Activated B cell treated with CpG ODN at 0.5 μM for 24 hours (primary cell): ENCODE measurements around the gene RBM23. TPM values are rescaled to one million over a fixed set of nuclear protein-coding genes. Genes with fewer than 3 reads are reported as not detected.

Experiments used
- ATAC-seq: fragments of 200-7000 bp; cut with Tn5 transposase; one replicate; pipeline ENCODE4 v1.10.0; 2021; ENCODE audit warnings: low read depth, mild to moderate bottlenecking, moderate library complexity
- CTCF ChIA-PET: fragments of 350-600 bp; sonication (Branson Sonifier 250); formaldehyde crosslinking; loops from one replicate; lab custom pipeline; 2021; ENCODE audit warnings: antibody characterized with exemption; lab: Charles Lee
- POLR2A ChIA-PET: fragments of 350-600 bp; sonication (Branson Sonifier 250); formaldehyde crosslinking; loops from one replicate; lab custom pipeline; 2021; ENCODE audit warnings: antibody characterized with exemption; lab: Charles Lee
- DNase-seq: peaks from one replicate; pipeline ENCODE4 v3.0.0; 2022
- H3K27ac Mint-ChIP-seq: one replicate; pipeline ENCODE4 v1.8.0; 2020; ENCODE audit warnings: mixed read lengths
- H3K27me3 Mint-ChIP-seq: one replicate; pipeline ENCODE4 v1.8.0; 2021; ENCODE audit warnings: mixed read lengths
- H3K36me3 Mint-ChIP-seq: one replicate; pipeline ENCODE4 v1.8.0; 2021; ENCODE audit warnings: low read depth, mixed read lengths
- H3K4me1 Mint-ChIP-seq: one replicate; pipeline ENCODE4 v1.8.0; 2021; ENCODE audit warnings: mixed read lengths
- H3K4me3 Mint-ChIP-seq: one replicate; pipeline ENCODE4 v1.8.0; 2020; ENCODE audit warnings: mild to moderate bottlenecking, mixed read lengths
- H3K9me3 Mint-ChIP-seq: one replicate; pipeline ENCODE4 v1.8.0; 2020; ENCODE audit warnings: mixed read lengths
- CTCF ChIP-seq: fragments of 200-600 bp; IDR thresholded peaks from one replicate; pipeline ENCODE4 v1.8.0; 2022; ENCODE audit warnings: antibody characterized with exemption, mild to moderate bottlenecking
- intact Hi-C: fragments of 100-400 bp; cut with micrococcal nuclease; formaldehyde crosslinking; loops from one replicate; pipeline ENCODE4 v1.15.1; 2024
- total RNA-seq: library from RNA; stranded (reverse); gene quantifications from 2 replicates; pipeline ENCODE4 v1.2.3, GENCODE V29; 2022

Gene RBM23
- total RNA-seq, 1 donor from 2014 or later = 131 TPM

- CTCF ChIA-PET = no interaction called here
These were observed 72.1 kb downstream of the RBM23 start for GRCh38 chr14:22846811-22847307.

DNA sequence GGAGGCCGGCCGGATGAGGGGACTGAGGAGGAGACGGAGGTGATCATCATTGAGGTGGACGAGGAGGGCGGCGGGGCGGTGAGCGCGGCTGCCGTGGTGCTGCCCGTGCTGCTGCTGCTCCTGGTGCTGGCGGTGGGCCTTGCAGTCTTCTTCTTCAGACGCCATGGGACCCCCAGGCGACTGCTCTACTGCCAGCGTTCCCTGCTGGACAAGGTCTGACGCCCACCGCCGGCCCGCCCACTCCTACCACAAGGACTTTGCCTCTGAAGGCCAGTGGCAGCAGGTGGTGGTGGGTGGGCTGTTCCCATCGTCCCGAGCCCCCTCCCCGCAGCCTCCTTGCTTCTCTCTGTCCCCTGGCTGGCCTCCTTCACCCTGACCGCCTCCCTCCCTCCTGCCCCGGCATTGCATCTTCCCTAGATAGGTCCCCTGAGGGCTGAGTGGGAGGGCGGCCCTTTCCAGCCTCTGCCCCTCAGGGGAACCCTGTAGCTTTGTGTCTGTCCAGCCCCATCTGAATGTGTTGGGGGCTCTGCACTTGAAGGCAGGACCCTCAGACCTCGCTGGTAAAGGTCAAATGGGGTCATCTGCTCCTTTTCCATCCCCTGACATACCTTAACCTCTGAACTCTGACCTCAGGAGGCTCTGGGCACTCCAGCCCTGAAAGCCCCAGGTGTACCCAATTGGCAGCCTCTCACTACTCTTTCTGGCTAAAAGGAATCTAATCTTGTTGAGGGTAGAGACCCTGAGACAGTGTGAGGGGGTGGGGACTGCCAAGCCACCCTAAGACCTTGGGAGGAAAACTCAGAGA is 72.9 kb downstream of the RBM23 start:
- TF ChIP-seq CTCF = no peak
- DNase-seq = no peak
- ChIA-PET POLR2A (interaction anchor here (1.0 kb wide), 1 partner anchor 24 kb away, joined by 3 read pairs; no protein-coding TSS in a partner anchor), CTCF (no interaction called here)
- Mint-ChIP-seq H3K4me1 (no peaks in the 10 kb centered on the region), H3K36me3 (no peaks in the 10 kb centered on the region), H3K27ac (no peak overlapping the region), H3K4me3 (no peak overlapping the region), H3K27me3 (peaks cover 9% of the 10 kb centered on the region), H3K9me3 (no peaks in the 10 kb centered on the region)
- intact Hi-C loops = no loop called here
- ATAC-seq = no peak

More at GRCh38 chr14:22846811-22847307, 72.1 kb downstream of the RBM23 start:
- TF ChIP-seq CTCF = no peak
- Mint-ChIP-seq H3K4me3 (no peak overlapping the region), H3K27ac (no peak overlapping the region), H3K9me3 (no peaks in the 10 kb centered on the region), H3K36me3 (no peaks in the 10 kb centered on the region), H3K4me1 (no peaks in the 10 kb centered on the region), H3K27me3 (peaks cover 9% of the 10 kb centered on the region)
- DNase-seq (no peak), ATAC-seq (no peak)
- POLR2A ChIA-PET = no interaction called here
- intact Hi-C loops = no loop called here

GRCh38 chr14:22845103-22845394 is 73.9 kb downstream of the RBM23 start:
- POLR2A ChIA-PET = interaction anchor here (0.6 to 1.0 kb wide), 4 partner anchors 10 to 1402 kb away, joined by 3 to 8 read pairs (median 5); no protein-coding TSS in a partner anchor
- Mint-ChIP-seq H3K4me3 (no peak overlapping the region), H3K27me3 (peaks cover 9% of the 10 kb centered on the region), H3K27ac (no peak overlapping the region), H3K9me3 (no peaks in the 10 kb centered on the region), H3K4me1 (no peaks in the 10 kb centered on the region), H3K36me3 (no peaks in the 10 kb centered on the region)
- ATAC-seq = no peak
- no peak for DNase-seq
- CTCF ChIA-PET = interaction anchor here (0.6 kb wide), 1 partner anchor 260 kb away, joined by 3 read pairs; no protein-coding TSS in a partner anchor
- intact Hi-C loops = no loop called here
- no peak for TF ChIP-seq CTCF

DNA sequence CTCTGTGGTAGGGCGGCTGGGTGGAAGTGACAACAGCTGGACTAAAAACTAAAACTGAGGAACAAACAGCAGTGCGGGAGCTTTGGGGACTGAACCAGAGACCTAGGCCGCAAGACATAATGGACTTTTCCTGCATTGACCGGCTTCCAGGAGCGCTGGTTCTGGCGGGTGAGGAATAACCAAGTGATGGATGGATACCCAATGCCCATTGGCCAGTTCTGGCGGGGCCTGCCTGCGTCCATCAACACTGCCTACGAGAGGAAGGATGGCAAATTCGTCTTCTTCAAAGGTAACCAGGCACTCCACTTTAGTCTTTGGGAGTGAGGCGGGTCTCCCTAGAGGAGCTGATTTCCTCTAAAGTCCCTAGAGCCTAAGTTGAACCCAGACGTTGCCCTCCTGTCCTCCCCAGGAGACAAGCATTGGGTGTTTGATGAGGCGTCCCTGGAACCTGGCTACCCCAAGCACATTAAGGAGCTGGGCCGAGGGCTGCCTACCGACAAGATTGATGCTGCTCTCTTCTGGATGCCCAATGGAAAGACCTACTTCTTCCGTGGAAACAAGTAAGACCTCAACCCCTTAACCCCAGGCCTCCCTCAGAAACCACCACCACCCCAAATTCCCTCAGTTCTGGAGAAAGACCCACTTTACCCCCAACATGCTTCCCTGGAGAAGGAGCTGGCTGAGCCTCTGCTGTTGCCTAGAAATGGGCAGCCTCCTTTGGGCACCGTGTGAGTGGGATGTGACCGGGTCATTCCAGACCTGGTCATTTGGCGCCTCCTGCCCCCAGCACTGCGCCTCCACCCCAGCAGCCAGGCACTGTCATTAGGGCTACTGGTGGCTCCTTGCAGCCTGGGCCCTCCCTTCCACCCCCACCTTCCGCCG is 74.5 kb downstream of the RBM23 start:
- peaks cover 9% of the 10 kb centered on the region for H3K27me3 Mint-ChIP-seq
- ATAC-seq = no peak
- CTCF ChIA-PET = interaction anchor here (0.6 kb wide), 1 partner anchor 260 kb away, joined by 3 read pairs; no protein-coding TSS in a partner anchor
- no peak for TF ChIP-seq CTCF
- no peaks in the 10 kb centered on the region for H3K9me3 Mint-ChIP-seq
- intact Hi-C loops = no loop called here
- no peak overlapping the region for H3K4me3 Mint-ChIP-seq
- H3K36me3 Mint-ChIP-seq = no peaks in the 10 kb centered on the region
- no peak for DNase-seq
- POLR2A ChIA-PET = interaction anchor here (0.7 kb wide), 1 partner anchor 14 kb away, joined by 6 read pairs; no protein-coding TSS in a partner anchor
- no peaks in the 10 kb centered on the region for H3K4me1 Mint-ChIP-seq
- no peak overlapping the region for H3K27ac Mint-ChIP-seq

Other genes starting within 250 kb of the RBM23 start
- 174 and 190 TPM in 2 replicates for gene OXA1L, start 152.5 kb downstream of the RBM23 start, total RNA-seq
- 30.8 and 33.7 TPM in 2 replicates for gene SLC7A7, start 103.7 kb downstream of the RBM23 start, total RNA-seq
- gene MRPL52, start 89.3 kb downstream of the RBM23 start, total RNA-seq = 142 and 150 TPM in 2 replicates
- gene MMP14, start 82.6 kb downstream of the RBM23 start, total RNA-seq = 3.4 and 4.1 TPM in 2 replicates
- 83.2 and 83.3 TPM in 2 replicates for gene LRP10, start 47.4 kb downstream of the RBM23 start, total RNA-seq
- gene REM2, start 35.9 kb downstream of the RBM23 start, total RNA-seq = 0.71 and 1.4 TPM in 2 replicates
- 75.3 and 96.5 TPM in 2 replicates for gene PRMT5, start 10.2 kb upstream of the RBM23 start, total RNA-seq
- 28.4 and 33.2 TPM in 2 replicates for gene HAUS4, start 37.9 kb upstream of the RBM23 start, total RNA-seq
- 0.29 and 0.67 TPM in 2 replicates for gene AJUBA, start 63.4 kb upstream of the RBM23 start, total RNA-seq
- 13.5 and 14.0 TPM in 2 replicates for gene C14orf93, start 91.0 kb upstream of the RBM23 start, total RNA-seq
- gene PSMB5, start 115.8 kb upstream of the RBM23 start, total RNA-seq = 53.3 and 67.5 TPM in 2 replicates
- gene PSMB11, start 123.1 kb upstream of the RBM23 start, total RNA-seq = not detected in 2 replicates
- gene CDH24, start 138.4 kb upstream of the RBM23 start, total RNA-seq = 0.73 and 1.3 TPM in 2 replicates
- 238 and 263 TPM in 2 replicates for gene ACIN1, start 176.0 kb upstream of the RBM23 start, total RNA-seq
- 35.3 and 36.0 TPM in 2 replicates for gene C14orf119, start 176.4 kb upstream of the RBM23 start, total RNA-seq
- not detected in 2 replicates for gene CIROP, start 185.8 kb upstream of the RBM23 start, total RNA-seq
- 0.17 and 0.20 TPM in 2 replicates for gene CEBPE, start 200.1 kb upstream of the RBM23 start, total RNA-seq